Left ventricle myocardium inferior (tissue), 1 donor: ENCODE results near the gene USP5. TPM values are rescaled to one million over a fixed set of nuclear protein-coding genes. Genes with fewer than 3 reads are reported as not detected.

Experiments used
- DNase-seq: peaks from one replicate; pipeline ENCODE4 v3.0.0-alpha.2; 2020
- H3K27ac ChIP-seq: fragments of 200-600 bp; replicated peaks from 2 replicates; pipeline ENCODE4 v1.8.0; 2021
- H3K27me3 ChIP-seq: fragments of 200-600 bp; 2 replicates; pipeline ENCODE4 v1.8.0; 2021; ENCODE audit warnings: low read depth
- H3K36me3 ChIP-seq: fragments of 200-600 bp; 2 replicates; pipeline ENCODE4 v1.8.0; 2021
- H3K4me1 ChIP-seq: fragments of 200-600 bp; 2 replicates; pipeline ENCODE4 v1.8.0; 2021
- H3K4me3 ChIP-seq: fragments of 200-600 bp; 2 replicates; pipeline ENCODE4 v1.8.0; 2021; ENCODE audit warnings: mild to moderate bottlenecking, moderate library complexity
- H3K9me3 ChIP-seq: fragments of 200-600 bp; replicated peaks from 2 replicates; pipeline ENCODE4 v1.8.0; 2021
- intact Hi-C: fragments of 100-400 bp; cut with micrococcal nuclease; formaldehyde crosslinking; loops from one replicate; pipeline ENCODE4 v1.11.0; 2022
- total RNA-seq: library from RNA; stranded (reverse); fragmentation: NEBNext Ultra II Directional; extraction: Animal tissue kit (Norgen Biotek cat#: 25700); gene quantifications from one replicate; pipeline ENCODE4 v1.2.1, GENCODE V29; 2021
- TF ChIP-seq, protein P1 (sequence below): fragments of 200-600 bp; IDR thresholded peaks from 2 replicates; pipeline ENCODE4 v1.8.0; 2021; ENCODE audit warnings: antibody characterized with exemption, mild to moderate bottlenecking, borderline replicate concordance
- donor health status: DM: no; HTN: yes; CAD: no; lungs with severe emphysema.

USP5 gene
- total RNA-seq, 1 donor from 2014 or later = 73.6 TPM

DNA sequence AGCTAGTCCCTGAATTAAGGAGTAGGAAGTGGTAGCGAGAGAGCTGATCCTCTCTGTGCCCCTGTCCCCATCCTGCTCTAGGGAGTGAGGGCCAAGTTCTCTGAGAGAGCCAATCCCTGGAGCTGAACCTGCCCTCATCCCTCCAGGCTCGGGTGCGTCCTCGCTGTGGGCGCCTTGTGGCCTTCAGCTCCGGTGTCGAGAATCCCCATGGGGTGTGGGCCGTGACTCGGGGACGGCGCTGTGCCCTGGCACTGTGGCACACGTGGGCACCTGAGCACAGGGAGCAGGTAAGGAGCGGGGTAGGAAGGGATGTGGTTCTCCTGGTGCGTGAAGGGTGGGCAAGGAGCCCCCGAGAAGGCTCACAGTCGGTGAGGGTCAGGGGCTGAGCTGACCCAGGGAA lies 13.1 kb upstream of the USP5 start:
- peaks cover 45% of the 10 kb centered on the region for H3K36me3 ChIP-seq
- no peak overlapping the region for H3K27ac ChIP-seq
- intact Hi-C loops = no loop called here
- DNase-seq = no peak
- H3K27me3 ChIP-seq = no peaks in the 10 kb centered on the region
- H3K4me1 ChIP-seq = peaks cover 30% of the 10 kb centered on the region
- no peak overlapping the region for H3K4me3 ChIP-seq
- no peaks in the 10 kb centered on the region for H3K9me3 ChIP-seq
- TF ChIP-seq, protein P1, sequence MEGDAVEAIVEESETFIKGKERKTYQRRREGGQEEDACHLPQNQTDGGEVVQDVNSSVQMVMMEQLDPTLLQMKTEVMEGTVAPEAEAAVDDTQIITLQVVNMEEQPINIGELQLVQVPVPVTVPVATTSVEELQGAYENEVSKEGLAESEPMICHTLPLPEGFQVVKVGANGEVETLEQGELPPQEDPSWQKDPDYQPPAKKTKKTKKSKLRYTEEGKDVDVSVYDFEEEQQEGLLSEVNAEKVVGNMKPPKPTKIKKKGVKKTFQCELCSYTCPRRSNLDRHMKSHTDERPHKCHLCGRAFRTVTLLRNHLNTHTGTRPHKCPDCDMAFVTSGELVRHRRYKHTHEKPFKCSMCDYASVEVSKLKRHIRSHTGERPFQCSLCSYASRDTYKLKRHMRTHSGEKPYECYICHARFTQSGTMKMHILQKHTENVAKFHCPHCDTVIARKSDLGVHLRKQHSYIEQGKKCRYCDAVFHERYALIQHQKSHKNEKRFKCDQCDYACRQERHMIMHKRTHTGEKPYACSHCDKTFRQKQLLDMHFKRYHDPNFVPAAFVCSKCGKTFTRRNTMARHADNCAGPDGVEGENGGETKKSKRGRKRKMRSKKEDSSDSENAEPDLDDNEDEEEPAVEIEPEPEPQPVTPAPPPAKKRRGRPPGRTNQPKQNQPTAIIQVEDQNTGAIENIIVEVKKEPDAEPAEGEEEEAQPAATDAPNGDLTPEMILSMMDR = no peak

DNA sequence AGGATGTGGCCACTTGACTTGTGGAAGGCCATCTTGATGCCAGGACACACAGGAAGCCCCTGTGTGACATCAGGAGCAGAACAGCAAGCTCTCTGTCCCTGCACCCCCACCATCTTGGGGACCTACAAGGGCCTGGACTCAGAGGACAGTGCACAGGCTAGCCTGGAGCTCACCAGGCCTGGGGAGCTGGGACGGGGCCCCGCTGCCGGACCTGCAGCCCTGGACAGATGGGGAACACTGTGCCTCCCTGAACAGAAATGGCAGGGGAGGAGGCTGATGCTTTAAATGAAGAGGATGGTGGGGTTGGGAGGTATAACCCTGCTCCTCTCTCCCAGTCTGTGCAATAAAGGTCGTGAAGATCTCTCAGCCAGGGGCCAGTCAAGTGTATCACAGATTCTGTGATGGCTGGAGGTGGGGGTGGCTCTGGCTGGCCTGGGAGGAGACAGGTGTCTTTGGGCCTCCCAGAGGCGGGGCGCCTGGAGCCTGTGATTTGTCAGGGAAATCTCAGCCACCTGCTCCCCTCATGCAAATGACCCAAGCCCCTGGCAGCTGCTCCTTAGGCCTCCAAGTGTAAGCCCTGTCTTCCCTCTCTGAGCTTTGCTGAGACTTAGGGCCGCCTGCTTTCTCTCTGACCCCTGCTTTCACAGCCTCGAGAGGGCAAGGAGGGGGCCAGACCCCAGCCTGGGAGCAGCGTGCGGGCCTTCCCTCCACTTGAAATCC lies 12.3 kb upstream of the USP5 start:
- no peaks in the 10 kb centered on the region for H3K27me3 ChIP-seq
- TF ChIP-seq, protein P1 = no peak
- peak overlapping the region; percentile 54 for H3K27ac ChIP-seq
- DNase-seq = no peak
- no peak overlapping the region for H3K4me3 ChIP-seq
- intact Hi-C loops = no loop called here
- H3K4me1 ChIP-seq = peaks cover 25% of the 10 kb centered on the region
- H3K9me3 ChIP-seq = no peaks in the 10 kb centered on the region
- peaks cover 49% of the 10 kb centered on the region for H3K36me3 ChIP-seq

DNA sequence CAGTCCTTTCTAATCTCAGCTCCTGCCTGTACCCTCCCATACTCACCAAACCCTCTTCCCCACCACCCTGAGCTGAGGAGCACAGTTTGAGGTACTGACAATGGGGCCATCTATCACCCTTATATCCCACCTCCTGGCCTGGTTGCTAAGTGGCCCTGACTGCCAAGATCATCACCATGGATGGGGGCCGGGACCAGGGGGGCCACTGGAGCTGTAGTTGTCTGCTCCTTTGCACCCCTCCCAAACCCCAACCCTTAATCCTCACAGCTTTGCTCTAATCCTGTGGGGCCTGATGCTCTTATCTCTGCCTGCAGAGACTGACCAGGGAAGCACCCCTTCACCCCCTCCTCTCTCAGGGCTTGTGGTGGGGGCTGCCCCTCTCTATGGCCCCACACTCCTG lies 11.6 kb upstream of the USP5 start:
- no peak for DNase-seq
- Histone ChIP-seq H3K9me3 (no peaks in the 10 kb centered on the region), H3K27ac (peak overlapping the region; percentile 54), H3K4me3 (no peak overlapping the region), H3K27me3 (no peaks in the 10 kb centered on the region), H3K4me1 (peaks cover 18% of the 10 kb centered on the region), H3K36me3 (peaks cover 56% of the 10 kb centered on the region)
- TF ChIP-seq, protein P1 = no peak
- intact Hi-C loops = no loop called here

DNA sequence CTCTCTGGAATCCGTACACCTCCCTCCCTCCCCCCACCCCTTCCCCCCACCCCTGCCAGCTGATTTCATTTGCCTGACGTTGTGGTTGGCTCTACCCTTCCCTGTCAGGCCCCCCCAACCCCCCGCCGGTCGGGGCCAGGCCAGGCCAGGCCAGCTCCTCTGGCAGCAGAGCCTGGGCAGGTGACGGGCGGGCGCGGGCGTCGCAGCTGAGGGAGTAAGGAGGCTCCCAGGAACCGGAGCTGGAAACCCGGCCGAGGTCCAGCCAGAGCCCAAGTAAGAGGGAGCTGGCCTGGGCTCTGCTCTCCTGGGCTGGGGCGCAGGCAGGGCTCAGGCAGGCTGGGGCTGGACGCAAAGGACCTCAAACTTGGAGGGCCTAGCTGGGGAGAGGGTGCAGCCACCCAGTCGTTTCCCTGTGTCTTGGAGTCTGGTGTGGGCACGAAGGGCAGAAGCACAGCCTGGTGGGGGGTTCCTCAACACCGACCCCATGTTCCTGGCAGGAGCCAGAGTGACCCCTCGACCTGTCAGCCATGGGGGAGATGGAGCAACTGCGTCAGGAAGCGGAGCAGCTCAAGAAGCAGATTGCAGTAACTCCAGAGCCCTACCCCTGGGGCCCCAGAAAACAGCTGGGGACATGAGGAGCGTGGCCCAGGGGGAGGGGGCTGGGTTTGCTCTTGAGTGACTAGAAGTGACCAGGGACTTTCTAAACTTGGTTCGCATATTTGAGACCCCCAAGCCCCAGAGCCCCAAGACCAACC lies 11.0 kb upstream of the USP5 start, which contains the start of gene GNB3:
Gene GNB3, plus strand, starts transcription at position 165 of the 755 bp plus-strand sequence. Its CDS starts 363 bp downstream, at position 528.
- intact Hi-C loops = no loop called here
- peaks cover 62% of the 10 kb centered on the region for H3K36me3 ChIP-seq
- H3K4me1 ChIP-seq = peaks cover 12% of the 10 kb centered on the region
- H3K27me3 ChIP-seq = no peaks in the 10 kb centered on the region
- H3K4me3 ChIP-seq = no peak within 1 kb of the TSS
- DNase-seq = peak; percentile 61
- H3K9me3 ChIP-seq = no peaks in the 10 kb centered on the region
- TF ChIP-seq, protein P1 = no peak
- peak within 1 kb of the TSS; percentile 64 for H3K27ac ChIP-seq

DNA sequence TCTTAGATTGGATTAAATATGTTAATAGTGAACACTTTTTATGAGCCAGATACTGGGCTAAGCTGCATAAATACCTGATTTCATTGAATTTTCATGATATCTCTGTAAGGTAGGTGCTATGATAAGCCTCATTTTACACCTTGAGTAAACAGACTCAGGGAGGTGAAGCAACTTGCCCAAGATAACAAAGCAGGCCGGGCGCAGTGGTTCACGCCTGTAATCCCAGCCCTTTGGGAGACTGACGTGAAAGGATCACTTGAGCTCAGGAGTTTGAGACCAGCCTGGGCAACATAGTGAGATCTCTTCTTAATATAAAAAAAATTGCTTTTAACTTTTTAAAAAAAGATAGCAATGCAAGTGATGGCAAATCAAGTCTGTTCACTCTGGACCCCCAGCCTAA lies 9.9 kb upstream of the USP5 start:
- no peaks in the 10 kb centered on the region for H3K27me3 ChIP-seq
- H3K4me1 ChIP-seq = peaks cover 11% of the 10 kb centered on the region
- H3K9me3 ChIP-seq = no peaks in the 10 kb centered on the region
- H3K36me3 ChIP-seq = peaks cover 64% of the 10 kb centered on the region
- intact Hi-C loops = no loop called here
- TF ChIP-seq, protein P1 = no peak
- DNase-seq = no peak
- H3K4me3 ChIP-seq = no peak overlapping the region
- no peak overlapping the region for H3K27ac ChIP-seq
